HG03280 (cell line): ENCODE data around the gene RAB11FIP2.
"Not testable (repeated sequence)": the region's sequence is repeated elsewhere in the genome, so short reads cannot be mapped to it uniquely, and the experiment has no call there.

ENCODE experiments used
- ATAC-seq: cut with Tn5 transposase; IDR thresholded peaks from one replicate; pipeline ENCODE4 v1.9.1; 2021; ENCODE audit warnings: mild to moderate bottlenecking, moderate library complexity; ENCODE audit not compliant: unreplicated experiment

RAB11FIP2 gene, protein sequence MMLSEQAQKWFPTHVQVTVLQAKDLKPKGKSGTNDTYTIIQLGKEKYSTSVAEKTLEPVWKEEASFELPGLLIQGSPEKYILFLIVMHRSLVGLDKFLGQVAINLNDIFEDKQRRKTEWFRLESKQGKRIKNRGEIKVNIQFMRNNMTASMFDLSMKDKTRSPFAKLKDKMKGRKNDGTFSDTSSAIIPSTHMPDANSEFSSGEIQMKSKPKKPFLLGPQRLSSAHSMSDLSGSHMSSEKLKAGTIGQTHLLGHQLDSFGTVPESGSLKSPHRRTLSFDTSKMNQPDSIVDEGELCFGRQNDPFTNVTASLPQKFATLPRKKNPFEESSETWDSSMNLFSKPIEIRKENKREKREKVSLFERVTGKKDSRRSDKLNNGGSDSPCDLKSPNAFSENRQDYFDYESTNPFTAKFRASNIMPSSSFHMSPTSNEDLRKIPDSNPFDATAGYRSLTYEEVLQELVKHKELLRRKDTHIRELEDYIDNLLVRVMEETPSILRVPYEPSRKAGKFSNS

GRCh38 chr10:118046395-118047156 lies at the start of gene RAB11FIP2:
RAB11FIP2 (minus strand) TSS chr10:118046941; CDS start chr10:118046163, 778 bp downstream.
- ATAC-seq, result peak; percentile 96

- ATAC-seq, result no peak
Measured at GRCh38 chr10:118096022-118096421, 49.3 kb upstream of the RAB11FIP2 start.

GRCh38 chr10:118092209-118092608 lies 45.5 kb upstream of the RAB11FIP2 start:
- no peak for ATAC-seq

DNA sequence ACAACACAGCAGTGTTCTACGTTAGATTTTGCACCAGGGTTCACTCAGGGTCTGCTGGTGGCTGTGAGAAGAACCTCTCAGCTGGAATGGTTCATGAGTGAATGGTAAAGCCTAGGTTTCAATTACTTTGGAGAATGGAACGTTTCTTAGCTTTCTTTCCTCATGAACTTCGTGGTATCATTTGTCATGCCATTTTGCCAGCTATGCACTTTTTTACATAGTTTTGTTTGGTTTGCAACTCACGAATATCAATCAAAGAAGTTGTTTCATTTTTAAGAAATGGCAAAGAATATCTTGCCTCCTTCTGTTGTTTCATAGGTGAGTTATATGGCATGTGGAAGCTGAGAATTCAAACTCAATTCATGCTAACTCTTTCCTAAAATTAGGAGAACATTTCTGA lies 34.1 kb upstream of the RAB11FIP2 start:
- no peak for ATAC-seq

DNA sequence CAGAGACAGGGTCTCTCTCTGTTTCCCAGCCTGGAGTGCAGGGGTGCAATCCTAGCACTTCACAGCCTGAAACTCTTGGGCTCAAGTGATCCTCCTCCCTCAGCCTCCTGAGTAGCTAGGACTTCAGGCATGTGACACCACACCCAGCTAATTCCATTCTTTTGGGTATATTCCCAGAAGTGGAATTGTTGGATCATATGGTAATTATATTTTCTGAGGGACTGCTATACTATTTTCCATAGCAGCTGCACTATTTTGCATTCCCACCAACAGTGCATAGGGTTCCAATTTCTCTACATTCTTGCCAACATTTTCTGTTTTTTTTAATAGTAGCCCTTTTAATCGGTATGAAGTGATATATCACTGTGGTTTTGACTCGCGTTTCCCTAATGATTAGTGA lies 30.0 kb upstream of the RAB11FIP2 start:
- ATAC-seq, result no peak

- ATAC-seq, result no peak
Measured at GRCh38 chr10:118072840-118073239, 26.1 kb upstream of the RAB11FIP2 start.

DNA sequence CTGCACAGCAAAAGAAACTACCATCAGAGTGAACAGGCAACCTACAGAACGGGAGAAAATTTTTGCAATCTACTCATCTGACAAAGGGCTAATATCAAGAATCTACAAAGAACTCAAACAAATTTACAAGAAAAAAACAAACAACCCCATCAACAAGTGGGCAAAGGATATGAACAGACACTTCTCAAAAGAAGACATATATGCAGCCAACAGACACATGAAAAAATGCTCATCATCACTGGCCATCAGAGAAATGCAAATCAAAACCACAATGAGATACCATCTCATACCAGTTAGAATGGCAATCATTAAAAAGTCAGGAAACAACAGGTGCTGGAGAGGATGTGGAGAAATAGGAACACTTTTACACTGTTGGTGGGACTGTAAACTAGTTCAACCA lies 20.6 kb upstream of the RAB11FIP2 start:
- not testable (repeated sequence) for ATAC-seq

- no peak for ATAC-seq
Measured at GRCh38 chr10:118062798-118063238, 16.1 kb upstream of the RAB11FIP2 start.

- ATAC-seq, result no peak
Measured at GRCh38 chr10:118058371-118058770, 11.6 kb upstream of the RAB11FIP2 start.

- no peak for ATAC-seq
Measured at GRCh38 chr10:118057361-118057760, 10.6 kb upstream of the RAB11FIP2 start.

DNA sequence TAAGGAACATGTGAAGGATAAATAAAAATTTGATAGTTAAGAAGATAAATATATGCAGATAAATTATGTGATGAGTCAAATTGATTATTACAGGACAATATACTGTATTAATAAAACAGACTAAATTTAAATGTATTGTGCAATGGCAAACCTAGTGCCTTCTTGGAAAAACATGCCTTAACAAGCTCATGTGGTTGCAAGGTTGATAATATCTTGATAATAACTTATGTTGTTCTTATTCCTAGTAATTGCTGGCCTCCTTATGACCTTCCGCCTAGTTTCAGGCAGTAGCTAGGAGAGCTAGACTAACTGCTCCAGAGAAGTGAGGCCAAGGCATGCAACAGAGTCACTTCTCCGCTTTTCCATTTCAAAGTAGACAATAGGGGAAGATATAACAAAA lies 7.6 kb upstream of the RAB11FIP2 start:
- no peak for ATAC-seq

DNA sequence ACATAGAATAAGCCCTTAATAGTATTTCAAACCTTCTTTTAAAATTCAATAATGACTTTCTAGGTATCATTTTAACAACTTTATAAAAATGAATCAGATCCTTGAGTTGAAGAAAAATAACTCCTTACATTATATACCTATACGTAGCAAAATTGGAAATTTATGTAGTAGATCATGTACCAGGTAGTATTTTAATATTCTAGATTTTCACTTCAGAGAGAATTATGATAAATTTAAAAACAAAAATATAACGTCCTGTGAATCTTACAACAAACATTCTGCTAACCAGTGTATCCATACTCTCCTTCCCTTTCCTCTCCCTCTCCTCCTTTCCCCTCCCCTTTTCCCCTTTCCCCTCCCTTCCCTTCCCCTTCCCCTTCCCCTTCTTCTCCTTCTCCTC lies 6.1 kb upstream of the RAB11FIP2 start:
- ATAC-seq, result no peak

GRCh38 chr10:118047880-118048279 lies 1.1 kb upstream of the RAB11FIP2 start:
- no peak for ATAC-seq

GRCh38 chr10:118047157-118047719 lies 497 bp upstream of the RAB11FIP2 start:
- peak; percentile 24 for ATAC-seq

DNA sequence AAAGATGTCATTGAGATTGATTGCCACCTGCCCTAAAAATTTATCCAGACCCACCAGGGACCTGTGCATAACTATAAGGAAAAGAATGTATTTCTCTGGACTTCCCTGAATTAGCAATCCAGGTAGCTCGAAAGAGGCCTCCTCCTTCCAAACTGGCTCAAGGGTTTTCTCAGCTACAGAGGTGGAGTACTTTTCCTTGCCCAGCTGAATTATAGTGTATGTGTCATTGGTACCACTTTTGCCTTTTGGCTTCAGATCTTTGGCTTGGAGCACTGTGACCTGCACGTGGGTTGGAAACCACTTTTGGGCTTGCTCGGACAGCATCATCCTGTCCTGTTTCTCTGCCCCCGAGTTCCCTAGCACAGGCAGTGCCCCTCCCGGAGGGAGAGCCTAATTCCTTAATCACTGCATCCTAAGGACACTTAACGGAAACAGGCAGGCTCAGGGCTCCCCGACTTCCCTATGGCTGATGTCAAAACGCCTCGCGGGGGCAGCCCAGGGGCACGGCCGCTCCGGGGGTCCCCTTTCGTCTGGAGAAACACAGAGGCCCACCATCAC lies 825 bp downstream of the RAB11FIP2 start:
- peak; percentile 7 for ATAC-seq

DNA sequence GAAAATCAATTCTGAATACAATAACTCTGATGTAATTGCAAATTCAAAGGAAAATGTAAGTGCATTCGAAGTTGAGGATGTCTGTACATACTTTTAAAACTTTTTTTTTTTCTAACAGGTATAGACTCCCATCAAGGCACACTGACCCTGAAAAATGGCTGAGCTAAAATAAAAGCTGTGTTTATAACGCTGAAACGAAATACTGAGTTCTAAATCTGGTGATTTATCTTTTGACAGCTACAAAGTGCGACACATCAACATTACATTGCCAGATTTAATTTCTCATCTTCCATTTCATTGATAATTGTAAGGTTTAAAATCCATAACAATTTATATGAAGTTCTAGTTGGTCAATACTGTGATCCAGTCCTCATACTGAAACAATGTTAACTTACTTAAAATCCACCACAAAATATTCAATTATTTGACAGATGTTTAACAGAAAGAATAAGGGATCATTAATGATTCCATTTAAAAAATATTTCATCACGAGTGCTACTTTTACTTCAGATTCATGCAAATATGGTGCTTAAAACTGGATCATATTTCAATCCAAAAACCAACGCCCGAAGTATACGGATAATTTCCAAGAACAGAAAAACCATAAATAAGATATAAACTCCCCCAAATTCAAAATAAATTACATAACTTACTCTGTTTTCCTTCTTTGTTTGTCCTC lies 1.4 kb downstream of the RAB11FIP2 start:
- ATAC-seq, result no peak

DNA sequence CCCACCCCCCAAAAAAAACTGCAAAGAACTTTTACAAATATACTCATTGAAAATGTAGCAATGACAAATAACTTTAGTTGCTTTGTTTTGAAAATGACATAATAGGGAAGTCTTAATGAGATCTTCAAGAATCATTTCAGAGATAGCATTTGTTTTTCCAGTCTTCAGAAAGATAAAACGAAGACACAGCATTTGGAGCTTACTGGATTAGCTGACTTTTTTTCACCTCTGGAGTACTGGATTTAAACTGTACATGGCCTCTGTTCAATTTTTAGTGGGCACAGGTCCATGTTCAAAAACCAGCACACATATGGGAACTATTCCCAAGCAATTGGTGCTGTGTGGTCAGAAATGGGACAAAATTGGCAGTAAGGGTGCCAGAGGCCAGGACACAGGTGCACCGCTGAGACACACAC lies 3.9 kb downstream of the RAB11FIP2 start:
- no peak for ATAC-seq

- no peak for ATAC-seq
Measured at GRCh38 chr10:118042336-118042735, 4.4 kb downstream of the RAB11FIP2 start.

DNA sequence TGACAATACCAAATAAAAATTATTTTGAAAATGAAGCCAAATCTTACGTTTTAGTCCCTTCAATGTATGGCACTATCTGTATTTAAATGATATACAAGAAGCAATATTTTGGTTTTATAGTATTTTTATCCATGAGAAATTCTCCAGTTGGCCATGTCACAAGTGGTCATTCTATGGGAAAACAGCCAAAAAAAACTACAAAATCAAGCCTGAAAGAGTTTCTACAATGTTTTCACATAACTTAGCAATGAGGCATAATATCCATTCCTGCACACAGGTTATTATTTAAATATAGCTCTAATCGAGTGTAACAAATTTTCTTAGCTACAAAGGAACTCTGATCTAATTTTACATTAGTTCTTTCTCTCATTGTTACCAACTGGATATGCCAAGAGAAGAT lies 5.4 kb downstream of the RAB11FIP2 start:
- ATAC-seq, result no peak

DNA sequence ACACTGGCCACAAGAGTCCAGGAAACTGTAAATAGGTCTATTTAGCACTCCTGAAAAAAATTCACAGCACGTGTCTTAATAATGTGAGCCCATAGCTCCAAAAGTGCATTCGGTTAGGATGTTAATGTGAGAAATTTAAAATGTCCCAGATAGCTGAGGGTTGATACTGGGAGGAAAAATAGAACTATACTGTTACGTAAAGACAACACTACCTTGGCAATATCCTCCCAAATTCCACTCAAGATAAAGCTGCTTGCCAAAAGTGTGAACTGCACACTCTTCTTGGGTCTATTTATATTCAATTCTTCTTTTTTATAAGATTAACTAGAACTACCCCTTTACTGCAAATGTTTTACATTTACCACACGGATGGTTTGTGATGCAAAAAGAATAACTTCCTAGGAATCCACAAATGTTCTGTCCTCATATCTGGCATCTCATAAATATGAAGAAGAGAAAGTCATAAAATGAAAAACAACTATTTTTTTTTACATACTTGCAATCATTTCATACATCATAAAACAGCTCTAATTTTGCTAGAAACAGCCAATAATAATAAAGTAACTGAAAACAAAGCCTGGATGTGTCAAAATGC lies 10.4 kb downstream of the RAB11FIP2 start:
- ATAC-seq, result no peak
